Tibial nerve (tissue), 4 donors: Measurements from ENCODE around the gene NELL1.

Experiments
- EP300 ChIP-seq, 2 donors: sonication (generic); formaldehyde crosslinking; IDR thresholded peaks; one replicate each; pipeline ENCODE4 v1.6.1; 2017; ENCODE audit warnings: antibody characterized with exemption in 2 of 2, mild to moderate bottlenecking in 1 of 2
- TF ChIP-seq, protein P1 (sequence below), 5 experiments: fragments of 200-600 bp in 3 of 5; fragments of 450-650 bp in 2 of 5; sonication (generic) in 3 of 5; IDR thresholded peaks; one replicate each; pipeline ENCODE4 v1.5.1; 2016 to 2019; ENCODE audit warnings: antibody characterized with exemption in 5 of 5, mild to moderate bottlenecking in 3 of 5, moderate library complexity in 2 of 5

DNA sequence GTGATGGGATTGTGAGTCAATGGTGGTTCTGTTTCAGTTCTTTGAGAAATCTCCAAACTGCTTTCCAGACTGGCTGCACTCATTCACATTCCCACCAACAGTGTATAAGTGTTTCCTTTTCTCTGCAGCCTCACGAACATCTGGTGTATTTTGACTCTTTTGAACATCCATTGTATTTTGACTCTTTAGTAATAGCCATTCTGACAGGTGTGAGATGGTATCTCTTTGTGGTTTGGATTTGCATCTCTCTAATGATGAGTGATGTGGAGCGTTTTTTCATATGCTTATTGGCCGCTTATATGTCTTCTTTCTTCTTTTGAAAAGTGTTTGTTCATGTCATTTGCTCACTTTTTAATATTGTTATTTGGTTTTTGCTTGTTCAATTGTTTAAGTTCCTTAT is 19.4 kb downstream of the NELL1 start:
- TF ChIP-seq, protein P1, sequence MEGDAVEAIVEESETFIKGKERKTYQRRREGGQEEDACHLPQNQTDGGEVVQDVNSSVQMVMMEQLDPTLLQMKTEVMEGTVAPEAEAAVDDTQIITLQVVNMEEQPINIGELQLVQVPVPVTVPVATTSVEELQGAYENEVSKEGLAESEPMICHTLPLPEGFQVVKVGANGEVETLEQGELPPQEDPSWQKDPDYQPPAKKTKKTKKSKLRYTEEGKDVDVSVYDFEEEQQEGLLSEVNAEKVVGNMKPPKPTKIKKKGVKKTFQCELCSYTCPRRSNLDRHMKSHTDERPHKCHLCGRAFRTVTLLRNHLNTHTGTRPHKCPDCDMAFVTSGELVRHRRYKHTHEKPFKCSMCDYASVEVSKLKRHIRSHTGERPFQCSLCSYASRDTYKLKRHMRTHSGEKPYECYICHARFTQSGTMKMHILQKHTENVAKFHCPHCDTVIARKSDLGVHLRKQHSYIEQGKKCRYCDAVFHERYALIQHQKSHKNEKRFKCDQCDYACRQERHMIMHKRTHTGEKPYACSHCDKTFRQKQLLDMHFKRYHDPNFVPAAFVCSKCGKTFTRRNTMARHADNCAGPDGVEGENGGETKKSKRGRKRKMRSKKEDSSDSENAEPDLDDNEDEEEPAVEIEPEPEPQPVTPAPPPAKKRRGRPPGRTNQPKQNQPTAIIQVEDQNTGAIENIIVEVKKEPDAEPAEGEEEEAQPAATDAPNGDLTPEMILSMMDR (IDR thresholded peaks at IDR 0.05), result no peak
- no peak for TF ChIP-seq EP300 (IDR thresholded peaks at IDR 0.05)
